GM08714 (cell line): ENCODE data around the gene OR8A1.

ENCODE experiments used
- H3K4me3 ChIP-seq: fragments of 200-500 bp; sonication (Bioruptor generic); 2 replicates; pipeline ENCODE4 v1.5.1; 2014; ENCODE audit warnings: mild to moderate bottlenecking, low read length, inconsistent platforms
- ZNF274 ChIP-seq: IDR thresholded peaks from 2 replicates; pipeline ENCODE4 v1.6.1; 2012; ENCODE audit warnings: mild to moderate bottlenecking, low read depth, low read length

OR8A1 gene

DNA sequence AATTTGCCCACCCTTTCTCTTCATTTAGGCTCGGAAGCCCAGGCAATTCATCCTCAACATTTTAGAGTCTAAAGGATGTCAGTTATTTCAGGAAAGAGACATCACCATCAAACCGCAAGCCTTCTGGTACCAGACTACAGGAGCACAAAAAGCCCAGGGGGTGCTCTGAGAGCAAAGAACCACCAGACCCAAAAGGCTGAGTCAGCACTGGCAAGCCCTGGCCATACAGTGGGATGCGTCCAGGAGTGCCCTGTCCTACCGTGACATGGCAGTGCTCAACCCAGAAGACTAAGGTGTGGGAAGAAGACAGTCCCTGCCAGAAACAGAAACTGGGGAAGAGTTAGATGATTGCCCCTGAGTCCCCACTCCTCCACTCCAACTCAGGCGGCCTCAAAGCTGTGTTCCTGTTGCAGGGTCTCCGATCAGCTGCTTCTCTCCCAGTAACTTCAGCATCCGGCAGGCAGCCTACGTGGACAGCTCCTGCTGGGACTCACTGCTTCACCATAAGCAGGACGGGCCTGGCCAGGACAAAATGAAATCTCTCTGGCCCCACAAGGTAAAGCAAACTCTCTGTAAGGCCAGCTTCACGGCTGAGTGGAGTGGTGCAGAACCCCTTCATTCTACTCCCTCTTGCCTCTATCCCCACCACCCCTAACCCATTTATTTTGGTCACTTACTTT, 42.9 kb downstream of the OR8A1 start:
- no peak overlapping the region for H3K4me3 ChIP-seq

GRCh38 chr11:124618863-124619262, 49.1 kb downstream of the OR8A1 start:
- no peak overlapping the region for H3K4me3 ChIP-seq
- TF ChIP-seq ZNF274, result no peak

More for the DNA sequence above, 42.9 kb downstream of the OR8A1 start:
- no peak for TF ChIP-seq ZNF274
